ENCODE measurements around the gene YWHAH.

- TF ChIP-seq CTCF (IDR thresholded peaks at IDR 0.05), result no peak
- no peak for TF ChIP-seq POLR2AphosphoS5 (IDR thresholded peaks at IDR 0.05)
- TF ChIP-seq POLR2A (IDR thresholded peaks at IDR 0.05), result no peak
These were observed 46.9 kb downstream of the YWHAH start for GRCh38 chr22:31991102-31991839.
